HUES6 (cell line): ENCODE data around the gene KCNG3.
"Not testable (repeated sequence)": the region's sequence is repeated elsewhere in the genome, so short reads cannot be mapped to it uniquely, and the experiment has no call there.

Experiments used
- H3K27ac ChIP-seq: 2 replicates; pipeline ENCODE4 v1.7.0; 2013; ENCODE audit warnings: low read depth, mild to moderate bottlenecking, low read length, inconsistent platforms
- H3K27me3 ChIP-seq: 2 replicates; pipeline ENCODE4 v1.6.1; 2013; ENCODE audit warnings: low read length; ENCODE audit not compliant: control insufficient read depth, insufficient read depth
- H3K36me3 ChIP-seq: 2 replicates; pipeline ENCODE4 v1.6.1; 2013; ENCODE audit warnings: low read length; ENCODE audit not compliant: control insufficient read depth, insufficient read depth
- H3K4me1 ChIP-seq: 2 replicates; pipeline ENCODE4 v1.6.1; 2013; ENCODE audit warnings: low read length; ENCODE audit not compliant: control insufficient read depth, insufficient read depth
- H3K4me3 ChIP-seq: 2 replicates; pipeline ENCODE4 v1.5.1; 2013; ENCODE audit warnings: low read depth, low read length
- H3K9ac ChIP-seq: one replicate; pipeline ENCODE4 v1.6.1; 2013; ENCODE audit warnings: mild to moderate bottlenecking, low read length
- H3K9me3 ChIP-seq: 2 replicates; pipeline ENCODE4 v1.6.1; 2013; ENCODE audit warnings: low read depth, low read length; ENCODE audit not compliant: control insufficient read depth, insufficient read depth

KCNG3 gene

DNA sequence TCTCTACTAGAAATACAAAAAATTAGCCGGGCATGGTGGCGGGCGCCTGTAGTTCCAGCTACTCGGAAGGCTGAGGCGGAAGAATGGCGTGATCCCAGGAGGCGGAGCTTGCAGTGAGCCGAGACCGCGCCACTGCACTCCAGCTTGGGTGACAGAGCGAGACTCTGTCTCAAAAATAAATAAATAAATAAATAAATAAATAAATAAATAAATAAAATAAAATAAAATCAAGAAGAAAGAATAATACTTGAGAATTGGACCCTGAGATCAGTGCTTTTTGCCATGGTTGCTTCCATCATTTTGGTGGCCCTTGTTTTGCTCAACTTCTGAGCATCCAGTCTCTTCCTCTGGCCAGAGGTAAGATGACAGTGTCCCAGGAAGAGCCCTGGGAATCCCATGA, 95.7 kb downstream of the KCNG3 start:
- not testable (repeated sequence) for H3K4me1 ChIP-seq, H3K9me3 ChIP-seq, H3K27ac ChIP-seq, H3K4me3 ChIP-seq, H3K9ac ChIP-seq, H3K27me3 ChIP-seq, H3K36me3 ChIP-seq

DNA sequence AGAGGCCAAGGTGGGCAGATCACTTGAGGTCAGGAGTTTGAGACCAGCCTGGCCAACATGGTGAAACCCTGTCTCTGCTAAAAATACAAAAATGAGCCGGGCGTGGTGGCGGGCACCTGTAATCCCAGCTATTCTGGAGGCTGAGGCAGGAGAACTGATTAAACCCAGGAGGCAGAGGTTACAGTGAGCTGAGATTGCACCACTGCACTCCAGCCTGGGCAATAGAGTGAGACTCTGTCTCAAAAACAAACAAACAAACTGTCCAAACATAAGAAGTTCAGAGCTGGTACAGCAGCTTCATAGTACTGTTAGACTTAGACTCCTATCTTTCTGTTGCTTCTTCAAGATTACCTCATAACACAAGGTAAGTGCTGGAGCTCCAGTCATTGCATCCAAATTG, 100.5 kb downstream of the KCNG3 start:
- H3K4me3 ChIP-seq, H3K4me1 ChIP-seq, H3K27ac ChIP-seq, H3K9ac ChIP-seq, H3K27me3 ChIP-seq, H3K36me3 ChIP-seq, H3K9me3 ChIP-seq: not testable (repeated sequence)

DNA sequence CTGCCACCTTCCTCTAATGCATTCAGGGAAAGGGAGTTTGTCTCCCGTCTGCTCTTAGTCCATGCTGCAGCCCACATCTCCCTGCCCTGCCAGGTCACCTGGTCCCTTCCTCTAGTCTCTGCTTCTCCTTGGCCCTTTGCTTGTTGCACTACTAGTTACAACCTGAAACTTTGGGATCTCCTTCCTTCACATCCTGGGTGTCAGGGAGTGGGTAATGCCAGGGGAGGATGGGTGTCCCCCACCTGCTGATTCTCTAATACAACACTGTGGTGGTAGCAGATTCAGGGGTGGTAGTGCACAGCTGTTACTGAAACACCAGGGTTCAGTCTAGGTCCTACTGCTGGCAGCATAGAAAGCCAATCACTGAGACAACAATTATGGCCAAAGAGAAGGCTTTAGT, 101.6 kb downstream of the KCNG3 start:
- no peak overlapping the region for H3K9ac ChIP-seq

More for the DNA sequence above, 101.6 kb downstream of the KCNG3 start:
- Histone ChIP-seq H3K36me3 (no peaks in the 10 kb centered on the region), H3K4me1 (peaks cover 8% of the 10 kb centered on the region; the same call in 1 of the 2 replicates), H3K27ac (no peak overlapping the region), H3K27me3 (no peaks in the 10 kb centered on the region), H3K4me3 (no peak overlapping the region), H3K9me3 (no peaks in the 10 kb centered on the region)
